GM18505 (cell line): ENCODE measurements around the gene SIGLECL1.
"Not testable (repeated sequence)": the region's sequence is repeated elsewhere in the genome, so short reads cannot be mapped to it uniquely, and the experiment has no call there.

ENCODE experiments used
- ATAC-seq: cut with Tn5 transposase; IDR thresholded peaks from one replicate; pipeline ENCODE4 v1.9.1; 2021; ENCODE audit not compliant: unreplicated experiment
- POLR2A ChIP-seq: IDR thresholded peaks from 4 replicates; pipeline ENCODE4 v1.6.1; 2011; ENCODE audit warnings: borderline replicate concordance; ENCODE audit not compliant: insufficient read depth, insufficient read length; ENCODE audit errors: extremely low read depth

The SIGLECL1 gene

DNA sequence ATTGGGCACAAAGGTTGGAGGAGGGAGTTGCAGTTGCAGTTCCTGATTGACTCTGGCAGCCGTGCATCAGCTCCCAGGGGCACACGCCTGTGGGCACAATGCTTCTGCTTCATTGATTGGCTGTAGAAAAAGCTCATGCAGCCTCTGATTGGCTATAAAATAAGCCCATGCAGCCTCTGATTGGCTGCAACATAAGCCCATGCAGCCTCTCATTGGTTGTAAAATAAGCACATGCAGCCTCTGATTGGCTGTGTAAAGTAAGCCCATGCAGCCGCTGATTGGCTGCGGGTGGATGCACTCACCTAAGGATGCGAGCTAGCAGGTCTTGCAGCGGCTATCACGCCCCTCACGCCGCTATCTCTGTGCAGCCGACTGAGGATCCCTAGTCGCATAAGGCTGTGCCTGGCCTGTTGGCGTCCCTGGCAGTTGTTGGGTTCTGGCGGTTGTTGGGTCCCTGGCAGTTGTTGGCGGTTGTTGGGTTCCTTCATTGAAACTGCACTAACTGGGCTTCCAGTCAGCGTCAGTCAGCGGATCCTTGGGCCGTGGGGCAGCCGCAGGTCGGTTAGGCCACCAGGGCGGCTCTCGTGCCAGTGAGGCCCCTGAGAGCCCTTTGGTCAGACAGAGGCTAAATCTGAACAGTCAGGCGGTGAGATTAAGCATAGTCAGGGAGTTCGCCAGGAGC lies at the start of gene SIGLECL1:
SIGLECL1 (plus strand) TSS at position 295 of the 682 bp plus-strand sequence. CDS start 12,993 bp downstream, outside the sequence.
- no peak for ATAC-seq
- no peak for TF ChIP-seq POLR2A

DNA sequence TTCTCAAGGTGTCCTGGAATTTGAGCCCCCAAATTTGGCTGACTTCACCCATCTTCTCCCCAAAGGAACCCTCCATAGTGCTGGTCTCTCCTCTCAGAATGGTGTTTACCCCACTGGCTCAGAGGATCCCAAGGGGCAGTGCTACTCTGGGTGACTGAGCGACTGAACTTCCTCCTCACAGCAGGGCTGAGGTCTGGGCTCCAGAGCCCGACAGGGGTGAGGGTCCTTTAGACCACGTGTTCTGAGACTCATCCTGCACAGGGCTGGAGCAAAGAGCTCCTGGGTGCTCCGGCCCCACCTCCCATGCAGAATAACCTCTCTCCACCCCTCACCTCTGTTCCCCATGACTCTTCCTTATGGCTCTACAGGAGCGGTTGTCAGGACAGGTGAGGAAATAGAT lies 49.2 kb upstream of the SIGLECL1 start:
- no peak for ATAC-seq
- no peak for TF ChIP-seq POLR2A

DNA sequence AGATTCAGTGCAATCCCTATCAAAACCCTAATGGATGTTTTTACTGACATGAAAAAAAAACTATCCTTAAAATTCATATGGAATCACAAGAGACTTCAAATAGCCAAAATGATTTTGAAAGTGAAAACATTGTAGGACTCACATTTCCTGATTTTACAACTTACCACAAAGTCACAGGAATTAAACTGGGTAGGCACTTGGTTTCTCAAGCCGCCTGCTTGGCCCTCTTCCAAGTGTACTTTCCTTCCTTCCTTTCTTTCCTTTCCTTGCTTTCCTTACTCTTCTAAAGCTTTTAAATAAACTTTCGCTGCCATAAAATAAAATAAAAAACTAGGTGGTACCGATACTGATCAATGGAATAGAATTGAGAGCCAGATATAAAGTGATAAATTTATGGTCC lies 47.0 kb upstream of the SIGLECL1 start:
- TF ChIP-seq POLR2A = no peak
- ATAC-seq = no peak

DNA sequence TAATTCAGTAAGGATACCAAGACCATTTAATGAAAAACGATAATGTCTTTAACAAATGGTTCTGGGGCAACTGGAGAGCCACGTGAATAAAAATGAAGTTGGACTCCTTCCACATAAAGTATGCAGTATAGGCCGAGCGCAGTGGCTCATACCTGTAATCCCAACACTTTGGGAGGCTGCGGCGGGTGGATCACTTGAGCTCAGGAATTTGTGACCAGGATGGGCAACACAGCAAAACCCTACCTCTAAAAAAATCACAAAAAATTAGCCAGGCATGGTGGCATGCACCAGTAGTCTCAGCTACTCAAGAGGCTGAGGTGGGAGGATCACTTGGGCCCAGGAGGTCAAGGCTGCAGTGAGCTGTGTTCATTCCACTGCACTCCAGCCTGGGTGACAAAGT lies 46.6 kb upstream of the SIGLECL1 start:
- no peak for TF ChIP-seq POLR2A
- no peak for ATAC-seq

DNA sequence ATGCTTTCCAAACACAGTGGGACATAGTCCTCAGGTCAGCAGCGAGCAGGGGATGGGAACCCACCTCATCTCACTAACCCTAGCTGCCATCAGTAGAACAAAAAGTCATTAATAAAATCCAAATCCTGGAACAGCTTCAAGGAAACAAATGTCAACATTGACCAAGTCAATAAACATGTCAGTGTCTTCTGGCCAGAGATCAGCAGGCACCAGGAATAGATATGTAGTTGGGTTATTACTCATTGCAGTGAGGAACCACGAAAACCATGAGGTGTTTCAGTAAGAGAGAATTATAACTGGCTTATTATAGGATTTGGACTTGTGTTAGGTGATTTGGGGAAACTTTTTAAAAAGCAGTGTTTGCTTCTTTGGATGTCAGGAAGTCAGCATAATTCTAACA lies 43.1 kb upstream of the SIGLECL1 start:
- no peak for ATAC-seq
- no peak for TF ChIP-seq POLR2A

DNA sequence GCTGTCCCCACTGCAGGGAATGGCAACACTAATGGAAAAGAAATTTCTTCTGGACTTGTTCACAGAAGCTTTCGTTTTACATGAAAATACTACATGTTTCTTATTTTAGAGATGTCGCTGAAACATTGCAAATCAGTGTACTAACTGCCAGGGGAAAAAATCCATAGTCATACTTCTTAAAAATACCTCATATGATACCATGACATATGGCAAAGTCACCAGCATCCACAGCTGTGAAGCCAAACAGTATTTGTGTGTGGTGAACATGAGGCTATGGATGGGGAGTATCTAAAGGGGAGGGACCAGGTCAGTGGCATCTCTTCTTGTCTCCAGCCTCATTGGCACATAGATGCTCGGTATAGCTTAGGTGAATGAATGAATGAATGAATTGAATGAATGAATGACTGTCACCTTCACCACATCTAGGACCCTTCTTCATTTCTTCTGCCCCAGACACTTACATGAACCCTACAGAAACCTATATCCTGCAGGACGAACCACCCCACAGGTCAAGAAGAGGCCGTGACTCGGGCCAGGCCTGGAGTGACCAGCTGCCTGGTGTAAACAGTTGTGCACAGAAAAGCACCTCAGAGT lies 40.6 kb upstream of the SIGLECL1 start:
- no peak for TF ChIP-seq POLR2A
- ATAC-seq = no peak

DNA sequence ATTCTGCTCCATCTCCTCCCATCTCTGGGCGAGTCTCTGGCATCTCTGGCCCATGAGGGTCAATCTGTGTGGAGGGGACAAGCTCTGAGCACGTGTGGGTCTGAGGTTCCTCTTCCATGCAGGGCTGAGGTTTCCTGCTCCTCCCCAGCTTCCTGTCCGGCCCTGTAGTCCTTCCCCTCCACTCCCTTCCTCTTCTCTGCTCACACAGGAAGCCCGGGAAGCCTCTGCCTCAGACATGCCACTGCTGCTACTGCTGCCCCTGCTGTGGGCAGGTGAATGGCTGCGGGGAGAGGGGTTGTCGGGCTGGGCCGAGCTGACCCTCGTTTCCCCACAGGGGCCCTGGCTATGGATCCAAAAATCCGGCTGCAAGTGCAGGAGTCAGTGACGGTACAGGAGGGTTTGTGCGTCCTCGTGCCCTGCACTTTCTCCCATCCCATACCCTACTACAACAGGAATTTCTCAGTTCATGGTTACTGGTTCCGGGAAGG lies 40.0 kb upstream of the SIGLECL1 start:
- not testable (repeated sequence) for ATAC-seq

DNA sequence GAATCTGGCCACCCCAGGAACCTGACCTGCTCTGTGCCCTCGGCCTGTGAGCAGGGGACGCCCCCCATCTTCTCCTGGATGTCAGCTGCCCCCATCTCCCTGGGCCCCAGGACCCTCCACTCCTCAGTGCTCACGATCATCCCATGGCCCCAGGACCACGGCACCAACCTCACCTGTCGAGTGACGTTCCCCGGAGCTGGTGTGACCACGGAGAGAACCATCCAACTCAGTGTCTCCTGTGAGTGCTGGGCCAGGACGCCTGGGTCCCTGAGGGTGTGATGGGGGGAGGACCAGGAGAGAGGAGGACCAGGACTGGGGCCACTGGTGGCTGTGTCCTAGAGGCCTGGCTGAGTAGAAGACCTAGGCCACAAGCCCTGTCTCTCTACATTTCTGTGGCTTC lies 39.0 kb upstream of the SIGLECL1 start:
- ATAC-seq = no peak
- no peak for TF ChIP-seq POLR2A

DNA sequence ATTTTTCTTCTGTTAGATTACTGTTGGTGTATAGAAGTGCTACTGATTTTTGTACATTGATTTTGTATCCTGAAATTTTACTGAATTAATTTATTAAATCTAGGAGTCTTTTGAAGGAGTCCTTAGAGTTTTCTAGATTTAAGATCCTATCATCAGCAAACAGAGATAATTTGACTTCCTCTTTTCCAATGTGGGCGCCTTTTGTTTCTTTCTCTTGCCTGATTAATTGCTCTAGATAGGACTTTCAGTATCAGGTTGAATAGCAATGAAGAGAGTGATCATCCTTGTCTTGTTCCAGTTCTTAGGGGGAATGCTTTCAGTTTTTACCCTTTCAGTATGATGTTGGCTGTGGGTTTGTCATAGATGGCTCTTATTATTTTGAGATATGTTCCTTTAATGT lies 31.6 kb upstream of the SIGLECL1 start:
- TF ChIP-seq POLR2A = no peak
- no peak for ATAC-seq

DNA sequence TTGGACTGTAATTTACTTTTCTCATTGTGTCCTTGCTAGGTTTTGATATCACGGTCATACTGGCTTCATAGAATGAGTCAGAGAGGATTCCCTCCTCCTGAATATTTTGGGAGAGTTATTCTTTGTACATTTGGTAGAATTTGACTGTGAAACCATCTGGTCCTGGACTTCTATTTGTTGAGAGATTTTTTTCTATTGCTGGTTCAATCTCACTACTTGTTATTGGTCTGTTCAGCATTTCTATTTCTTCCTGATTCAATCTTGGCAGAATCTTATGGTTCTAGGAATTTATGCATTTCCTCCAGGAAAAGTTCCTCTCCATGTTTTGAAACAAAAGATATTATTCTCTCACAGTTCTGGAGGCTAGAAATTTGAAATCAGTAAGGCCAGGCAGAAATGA lies 30.9 kb upstream of the SIGLECL1 start:
- no peak for TF ChIP-seq POLR2A
- no peak for ATAC-seq

DNA sequence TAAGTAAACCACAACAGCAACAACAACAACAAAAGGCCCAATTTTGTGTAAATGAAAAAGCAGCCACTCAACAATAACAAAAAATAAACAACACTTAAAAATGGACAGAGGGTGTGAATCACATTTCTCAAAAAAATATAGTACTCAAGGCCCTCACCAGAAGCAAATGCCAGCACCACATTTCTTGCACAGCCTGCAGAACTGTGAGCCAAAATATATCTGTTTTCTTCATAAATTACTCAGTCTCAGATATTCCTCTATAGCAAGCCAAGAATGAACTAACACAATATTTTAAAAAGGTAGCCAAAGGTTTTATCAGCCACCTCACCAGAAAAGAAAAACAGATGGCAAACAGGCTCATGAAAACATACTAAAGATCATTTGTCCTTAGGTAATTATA lies 29.9 kb upstream of the SIGLECL1 start:
- no peak for ATAC-seq
- no peak for TF ChIP-seq POLR2A

DNA sequence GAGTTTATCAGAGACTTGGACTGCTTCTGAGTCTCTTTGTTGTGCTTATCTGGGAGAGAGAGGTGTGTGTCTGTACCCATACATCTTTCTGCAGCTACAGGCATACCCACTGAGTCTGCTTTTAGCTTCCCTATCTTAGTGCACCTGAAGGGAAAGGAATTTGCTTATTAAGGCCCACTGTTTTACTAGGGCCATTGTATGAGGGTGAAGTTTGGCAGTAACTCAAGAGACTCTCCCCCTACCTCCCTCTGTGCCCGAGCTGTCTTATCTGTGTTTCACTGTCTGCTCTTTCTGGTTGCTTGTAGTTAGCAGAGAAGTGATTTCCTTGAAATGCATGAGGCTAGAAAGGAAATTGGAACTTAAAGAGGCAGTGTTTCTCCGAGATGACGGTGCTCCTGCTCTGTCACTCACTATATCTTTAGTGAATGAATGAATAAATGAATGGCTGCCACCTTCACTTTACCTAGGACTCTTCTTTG lies 26.7 kb upstream of the SIGLECL1 start:
- TF ChIP-seq POLR2A = no peak
- no peak for ATAC-seq

DNA sequence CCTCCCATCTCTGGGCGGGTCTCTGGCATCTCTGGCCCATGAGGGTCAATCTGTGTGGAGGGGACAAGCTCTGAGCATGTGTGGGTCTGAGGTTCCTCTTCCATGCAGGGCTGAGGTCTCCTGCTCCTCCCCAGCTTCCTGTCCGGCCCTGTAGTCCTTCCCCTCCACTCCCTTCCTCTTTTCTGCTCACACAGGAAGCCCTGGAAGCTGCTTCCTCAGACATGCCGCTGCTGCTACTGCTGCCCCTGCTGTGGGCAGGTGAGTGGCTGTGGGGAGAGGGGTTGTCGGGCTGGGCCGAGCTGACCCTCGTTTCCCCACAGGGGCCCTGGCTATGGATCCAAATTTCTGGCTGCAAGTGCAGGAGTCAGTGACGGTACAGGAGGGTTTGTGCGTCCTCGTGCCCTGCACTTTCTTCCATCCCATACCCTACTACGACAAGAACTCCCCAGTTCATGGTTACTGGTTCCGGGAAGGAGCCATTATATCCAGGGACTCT lies 25.9 kb upstream of the SIGLECL1 start, which contains the start of gene CD33:
CD33 (plus strand) TSS at position 183 of the 496 bp plus-strand sequence; CDS start at position 222, 39 bp downstream.
- ATAC-seq = not testable (repeated sequence)

DNA sequence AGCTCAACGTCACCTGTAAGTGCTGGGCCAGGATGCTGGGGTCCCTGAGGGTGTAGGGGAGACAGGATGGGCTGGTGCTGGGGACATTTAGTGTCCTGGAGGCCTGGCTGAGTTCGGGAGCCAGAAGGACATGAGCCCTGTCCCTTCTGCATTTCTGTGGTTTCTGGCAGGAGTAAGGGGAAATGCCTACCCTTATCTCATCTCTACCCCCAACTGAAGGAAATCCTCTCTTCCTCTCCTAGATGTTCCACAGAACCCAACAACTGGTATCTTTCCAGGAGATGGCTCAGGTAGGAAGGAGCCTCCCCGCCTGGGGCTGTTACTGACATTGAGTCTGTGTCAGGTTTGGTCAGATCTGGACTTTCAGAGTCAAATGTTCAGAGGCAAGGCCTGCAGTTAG lies 24.8 kb upstream of the SIGLECL1 start:
- TF ChIP-seq POLR2A = no peak
- ATAC-seq = no peak

DNA sequence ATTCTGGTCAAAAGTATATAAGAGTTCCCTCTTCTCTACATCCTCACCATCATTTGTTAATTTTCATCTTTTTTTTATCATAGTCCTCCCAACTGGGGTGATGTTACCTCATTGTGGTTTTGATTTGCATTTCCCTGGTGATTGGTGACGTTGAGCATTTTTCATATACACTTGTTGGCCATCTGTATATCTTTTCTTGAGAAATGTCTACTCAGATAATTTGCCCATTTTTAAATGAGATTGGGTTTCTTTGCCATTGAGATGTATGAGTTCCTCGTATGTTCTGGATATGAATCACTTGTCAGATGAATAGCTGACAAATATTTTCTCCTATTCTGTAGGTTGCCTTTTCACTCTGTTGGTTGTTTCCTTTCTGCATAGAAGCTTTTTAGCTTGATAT lies 23.6 kb upstream of the SIGLECL1 start:
- TF ChIP-seq POLR2A = no peak
- ATAC-seq = no peak

DNA sequence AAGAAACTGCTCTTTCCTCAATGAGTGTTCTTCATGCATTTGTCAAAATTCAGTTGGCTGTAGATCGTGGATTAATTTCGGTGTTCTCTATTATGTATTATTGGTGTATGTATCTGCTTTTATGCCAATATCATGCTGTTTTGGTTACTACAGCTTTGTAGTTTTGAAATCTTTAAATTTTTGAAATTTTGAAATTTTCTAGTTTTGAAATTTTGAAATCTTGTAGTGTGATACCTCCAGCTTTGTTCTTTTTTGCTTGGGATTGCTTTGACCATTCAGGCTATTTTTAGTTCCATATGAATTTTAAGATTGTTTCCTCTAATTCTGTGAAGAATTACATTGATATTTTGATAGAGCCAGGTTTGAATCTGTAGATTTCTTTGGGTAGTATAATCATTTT lies 22.9 kb upstream of the SIGLECL1 start:
- ATAC-seq = no peak
- no peak for TF ChIP-seq POLR2A
